Activated CD8-positive, alpha-beta T cell treated with anti-CD3 and anti-CD28 coated beads, Interleukin-2, amount 10 ng/mL, durations not matched to agents 7 days and 5 days (primary cell): ENCODE data around the gene DOHH. TPM values are rescaled to one million over a fixed set of nuclear protein-coding genes. Genes with fewer than 3 reads are reported as not detected.
"Not testable (repeated sequence)": the region's sequence is repeated elsewhere in the genome, so short reads cannot be mapped to it uniquely, and the experiment has no call there.

Experiments
- ATAC-seq: fragments of 150-1000 bp; cut with Tn5 transposase; one replicate; pipeline ENCODE4 v1.10.0; 2021; ENCODE audit warnings: moderate library complexity
- CTCF ChIA-PET: fragments of 350-600 bp; sonication (Branson Sonifier 250); formaldehyde crosslinking; loops from one replicate; lab custom pipeline; 2021; ENCODE audit warnings: antibody characterized with exemption; lab: Charles Lee
- POLR2A ChIA-PET: fragments of 350-600 bp; sonication (Branson Sonifier 250); formaldehyde crosslinking; loops from one replicate; lab custom pipeline; 2021; ENCODE audit warnings: antibody characterized with exemption; lab: Charles Lee
- DNase-seq: peaks from one replicate; pipeline ENCODE4 v3.0.0-alpha.2; 2020
- H3K27ac Mint-ChIP-seq: one replicate; pipeline ENCODE4 v1.8.0; 2021; ENCODE audit warnings: mild to moderate bottlenecking, mixed read lengths
- H3K27me3 Mint-ChIP-seq: one replicate; pipeline ENCODE4 v1.8.0; 2021; ENCODE audit warnings: low read depth, mixed read lengths
- H3K36me3 Mint-ChIP-seq: one replicate; pipeline ENCODE4 v1.8.0; 2021; ENCODE audit warnings: low read depth, mixed read lengths
- H3K4me1 Mint-ChIP-seq: one replicate; pipeline ENCODE4 v1.8.0; 2021; ENCODE audit warnings: low read depth, mixed read lengths
- H3K4me3 Mint-ChIP-seq: one replicate; pipeline ENCODE4 v1.8.0; 2021; ENCODE audit warnings: mild to moderate bottlenecking, mixed read lengths
- H3K9me3 Mint-ChIP-seq: one replicate; pipeline ENCODE4 v1.8.0; 2022; ENCODE audit warnings: mixed read lengths; ENCODE audit not compliant: insufficient read depth
- total RNA-seq, 2 experiments: library from RNA; stranded (reverse); gene quantifications; one replicate each; pipeline ENCODE4 v1.2.3, GENCODE V29; 2021

Gene DOHH
- total RNA-seq, 2 experiments from 2014 or later: 14.6 to 16.1 TPM

DNA sequence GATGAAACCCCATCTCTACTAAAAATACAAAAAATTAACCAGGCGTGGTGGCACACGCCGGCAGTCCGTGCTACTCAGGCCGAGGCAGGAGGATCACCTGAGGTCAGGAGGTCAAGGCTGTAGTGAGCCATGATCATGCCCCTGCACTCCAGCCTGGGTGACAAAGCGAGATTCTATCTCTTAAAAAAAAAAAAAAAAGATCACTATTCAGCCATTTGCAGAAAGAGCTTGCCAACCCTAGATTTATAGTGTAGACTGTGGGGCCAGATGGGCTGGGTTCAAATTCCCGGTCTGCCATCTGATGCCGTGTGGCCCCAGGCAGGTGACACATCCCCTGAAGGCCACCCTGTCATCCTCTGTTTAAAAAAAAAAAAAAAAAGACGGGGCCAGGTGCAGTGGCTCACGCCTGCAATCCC, 49.0 kb downstream of the DOHH start:
- ATAC-seq (no peak), DNase-seq (no peak)
- peaks cover 5% of the 10 kb centered on the region for H3K4me1 Mint-ChIP-seq
- H3K9me3 Mint-ChIP-seq: no peaks in the 10 kb centered on the region
- no peak overlapping the region for H3K27ac Mint-ChIP-seq
- H3K4me3 Mint-ChIP-seq: no peak overlapping the region
- ChIA-PET POLR2A (no interaction called here), CTCF (no interaction called here)
- H3K36me3 Mint-ChIP-seq: peaks cover 2% of the 10 kb centered on the region
- H3K27me3 Mint-ChIP-seq: no peaks in the 10 kb centered on the region

- H3K36me3 Mint-ChIP-seq: peaks cover 2% of the 10 kb centered on the region
- ChIA-PET POLR2A (no interaction called here), CTCF (no interaction called here)
- ATAC-seq (no peak), DNase-seq (no peak)
- no peaks in the 10 kb centered on the region for H3K9me3 Mint-ChIP-seq
- H3K27ac Mint-ChIP-seq: peak overlapping the region; percentile 26
- H3K27me3 Mint-ChIP-seq: no peaks in the 10 kb centered on the region
- no peak overlapping the region for H3K4me3 Mint-ChIP-seq
- H3K4me1 Mint-ChIP-seq: peaks cover 5% of the 10 kb centered on the region
Observed at GRCh38 chr19:3450796-3451411, 49.6 kb downstream of the DOHH start.

DNA sequence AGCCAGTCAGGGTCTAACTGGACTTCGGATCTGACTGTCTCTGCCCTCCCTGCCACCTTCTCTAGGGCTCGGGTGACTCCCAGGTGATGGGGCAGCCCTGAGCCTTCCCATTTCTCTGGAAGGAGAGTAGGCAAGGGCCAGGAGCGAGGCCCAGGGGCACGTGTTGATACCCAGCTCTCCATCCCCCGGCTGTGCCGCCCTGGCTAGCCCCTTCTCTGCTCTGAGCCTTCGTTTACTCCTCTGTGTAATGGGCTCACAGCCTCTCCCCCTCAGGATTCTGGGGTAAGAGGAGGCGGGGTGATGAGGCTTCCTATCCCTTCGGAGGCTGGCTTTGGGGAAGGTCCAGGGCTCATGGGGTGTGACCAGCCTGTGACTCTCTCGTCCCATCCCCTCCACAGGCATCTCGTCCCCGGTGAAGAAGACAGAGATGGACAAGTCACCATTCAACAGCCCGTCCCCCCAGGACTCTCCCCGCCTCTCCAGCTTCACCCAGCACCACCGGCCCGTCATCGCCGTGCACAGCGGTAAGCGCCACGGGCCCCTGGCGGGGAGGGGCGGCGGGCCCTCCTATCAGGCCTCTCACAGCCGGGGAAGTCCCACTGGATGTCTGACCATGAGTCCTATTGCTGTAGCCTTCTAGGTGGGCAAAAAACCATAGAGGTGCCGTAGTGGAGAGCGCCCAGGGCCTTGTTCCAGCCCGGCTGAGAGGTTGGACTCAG, 51.7 kb downstream of the DOHH start:
- POLR2A ChIA-PET: no interaction called here
- ATAC-seq: no peak

GRCh38 chr19:3446657-3447056, 53.8 kb downstream of the DOHH start:
- DNase-seq, H3K9me3 Mint-ChIP-seq, CTCF ChIA-PET, ATAC-seq, H3K36me3 Mint-ChIP-seq, H3K4me3 Mint-ChIP-seq, H3K27ac Mint-ChIP-seq, H3K27me3 Mint-ChIP-seq: not testable (repeated sequence)
- peaks cover 15% of the 10 kb centered on the region for H3K4me1 Mint-ChIP-seq
- POLR2A ChIA-PET: interaction anchor here (0.6 kb wide), 1 partner anchor 1382 kb away, joined by 4 read pairs; no protein-coding TSS in a partner anchor

More for the DNA sequence above, 51.7 kb downstream of the DOHH start:
- Mint-ChIP-seq H3K27me3 (no peaks in the 10 kb centered on the region), H3K4me1 (peaks cover 14% of the 10 kb centered on the region), H3K9me3 (no peaks in the 10 kb centered on the region), H3K27ac (no peak overlapping the region), H3K36me3 (peaks cover 2% of the 10 kb centered on the region), H3K4me3 (no peak overlapping the region)
- DNase-seq: no peak
- CTCF ChIA-PET: no interaction called here

DNA sequence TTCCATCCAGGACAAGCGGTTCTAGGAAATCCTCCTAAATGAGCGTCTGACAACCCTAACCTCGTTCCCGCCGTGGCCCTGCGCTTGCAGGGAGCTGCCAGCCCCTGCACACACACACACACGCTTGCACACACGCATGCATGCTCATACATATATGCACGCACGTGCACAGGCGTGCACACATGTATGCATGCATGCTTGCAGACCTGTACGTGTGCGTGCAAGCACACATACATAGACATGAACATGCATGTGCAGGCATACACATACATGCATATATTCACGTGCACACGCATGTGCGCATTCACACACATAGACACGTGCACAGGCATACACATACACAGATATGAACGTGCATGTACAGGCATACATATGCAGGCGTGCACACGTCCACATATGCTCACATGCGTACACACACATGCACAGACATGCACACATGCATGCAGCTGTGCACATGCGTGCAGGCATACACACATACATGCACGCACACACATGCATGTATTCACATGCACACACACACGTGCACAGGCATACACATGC, 55.7 kb downstream of the DOHH start:
- ChIA-PET CTCF (interaction anchor here (0.9 to 1.5 kb wide), 2 partner anchors 15 to 16 kb away, joined by 3 read pairs; no protein-coding TSS in a partner anchor), POLR2A (no interaction called here)
- no peak for DNase-seq
- H3K27ac Mint-ChIP-seq: no peak overlapping the region
- no peaks in the 10 kb centered on the region for H3K9me3 Mint-ChIP-seq
- H3K4me3 Mint-ChIP-seq: no peak overlapping the region
- peaks cover 10% of the 10 kb centered on the region for H3K4me1 Mint-ChIP-seq
- no peaks in the 10 kb centered on the region for H3K36me3 Mint-ChIP-seq
- no peaks in the 10 kb centered on the region for H3K27me3 Mint-ChIP-seq
- ATAC-seq: no peak

DNA sequence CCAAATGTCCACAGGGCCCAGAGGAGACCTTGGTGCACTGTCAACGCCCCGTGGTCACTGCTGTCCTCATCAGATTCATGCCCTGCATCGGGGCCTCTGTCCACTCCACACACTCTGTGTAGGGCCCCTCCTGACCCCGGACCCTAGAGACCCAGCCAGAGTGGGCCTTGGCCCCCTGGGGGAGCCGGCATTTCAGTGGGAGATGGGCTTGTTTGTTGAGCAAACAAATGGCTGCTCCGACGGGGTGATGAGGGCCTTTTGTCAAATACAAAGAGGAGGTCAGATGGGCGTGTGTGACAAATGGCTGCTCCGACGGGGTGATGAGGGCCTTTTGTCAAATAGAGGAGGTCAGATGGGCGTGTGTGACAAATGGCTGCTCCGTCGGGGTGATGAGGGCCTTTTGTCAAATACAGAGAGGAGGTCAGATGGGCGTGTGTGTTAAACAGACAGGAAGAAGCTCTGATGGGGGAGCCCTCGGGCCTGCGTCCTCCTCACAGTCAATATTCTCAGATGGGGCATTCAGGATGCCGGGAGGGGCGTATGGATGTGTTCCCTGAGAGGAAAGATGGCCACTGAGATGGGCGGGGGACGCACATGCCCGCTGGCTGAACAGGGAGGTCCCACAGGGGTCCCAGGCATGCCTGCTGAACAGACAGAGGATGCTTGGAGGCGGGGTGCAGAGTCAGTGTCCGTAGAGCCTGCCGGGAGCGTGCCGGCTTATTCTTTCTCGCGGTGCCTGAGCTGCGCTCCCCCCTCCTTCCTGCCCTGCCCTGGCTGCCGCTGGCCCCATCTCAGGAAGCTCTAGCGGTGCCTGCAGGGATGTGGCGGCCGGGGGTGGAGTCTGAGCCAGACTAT, 56.4 kb downstream of the DOHH start:
- no peak for ATAC-seq
- CTCF ChIA-PET: interaction anchor here (0.9 kb wide), 1 partner anchor 15 kb away, joined by 3 read pairs; no protein-coding TSS in a partner anchor
- POLR2A ChIA-PET: no interaction called here

GRCh38 chr19:3442487-3443071, 57.9 kb downstream of the DOHH start:
- ATAC-seq: no peak
- POLR2A ChIA-PET: no interaction called here
- CTCF ChIA-PET: interaction anchor here (1.3 kb wide), 1 partner anchor 137 kb away, joined by 3 read pairs; no protein-coding TSS in a partner anchor
- Mint-ChIP-seq H3K9me3 (no peaks in the 10 kb centered on the region), H3K4me3 (no peak overlapping the region), H3K4me1 (peaks cover 10% of the 10 kb centered on the region), H3K36me3 (peaks cover 2% of the 10 kb centered on the region), H3K27ac (no peak overlapping the region), H3K27me3 (no peaks in the 10 kb centered on the region)
- no peak for DNase-seq

More for the DNA sequence above, 56.4 kb downstream of the DOHH start:
- H3K4me3 Mint-ChIP-seq: no peak overlapping the region
- no peaks in the 10 kb centered on the region for H3K36me3 Mint-ChIP-seq
- H3K27ac Mint-ChIP-seq: no peak overlapping the region
- H3K4me1 Mint-ChIP-seq: peaks cover 10% of the 10 kb centered on the region
- no peaks in the 10 kb centered on the region for H3K9me3 Mint-ChIP-seq
- H3K27me3 Mint-ChIP-seq: no peaks in the 10 kb centered on the region
- DNase-seq: no peak

- ChIA-PET POLR2A (no interaction called here), CTCF (interaction anchor here (1.3 kb wide), 1 partner anchor 137 kb away, joined by 3 read pairs; no protein-coding TSS in a partner anchor)
- H3K4me1 Mint-ChIP-seq: peaks cover 10% of the 10 kb centered on the region
- DNase-seq (no peak), ATAC-seq (no peak)
- H3K9me3 Mint-ChIP-seq: no peaks in the 10 kb centered on the region
- no peaks in the 10 kb centered on the region for H3K27me3 Mint-ChIP-seq
- no peak overlapping the region for H3K4me3 Mint-ChIP-seq
- peaks cover 2% of the 10 kb centered on the region for H3K36me3 Mint-ChIP-seq
- no peak overlapping the region for H3K27ac Mint-ChIP-seq
Observed at GRCh38 chr19:3441986-3442329, 58.5 kb downstream of the DOHH start.

DNA sequence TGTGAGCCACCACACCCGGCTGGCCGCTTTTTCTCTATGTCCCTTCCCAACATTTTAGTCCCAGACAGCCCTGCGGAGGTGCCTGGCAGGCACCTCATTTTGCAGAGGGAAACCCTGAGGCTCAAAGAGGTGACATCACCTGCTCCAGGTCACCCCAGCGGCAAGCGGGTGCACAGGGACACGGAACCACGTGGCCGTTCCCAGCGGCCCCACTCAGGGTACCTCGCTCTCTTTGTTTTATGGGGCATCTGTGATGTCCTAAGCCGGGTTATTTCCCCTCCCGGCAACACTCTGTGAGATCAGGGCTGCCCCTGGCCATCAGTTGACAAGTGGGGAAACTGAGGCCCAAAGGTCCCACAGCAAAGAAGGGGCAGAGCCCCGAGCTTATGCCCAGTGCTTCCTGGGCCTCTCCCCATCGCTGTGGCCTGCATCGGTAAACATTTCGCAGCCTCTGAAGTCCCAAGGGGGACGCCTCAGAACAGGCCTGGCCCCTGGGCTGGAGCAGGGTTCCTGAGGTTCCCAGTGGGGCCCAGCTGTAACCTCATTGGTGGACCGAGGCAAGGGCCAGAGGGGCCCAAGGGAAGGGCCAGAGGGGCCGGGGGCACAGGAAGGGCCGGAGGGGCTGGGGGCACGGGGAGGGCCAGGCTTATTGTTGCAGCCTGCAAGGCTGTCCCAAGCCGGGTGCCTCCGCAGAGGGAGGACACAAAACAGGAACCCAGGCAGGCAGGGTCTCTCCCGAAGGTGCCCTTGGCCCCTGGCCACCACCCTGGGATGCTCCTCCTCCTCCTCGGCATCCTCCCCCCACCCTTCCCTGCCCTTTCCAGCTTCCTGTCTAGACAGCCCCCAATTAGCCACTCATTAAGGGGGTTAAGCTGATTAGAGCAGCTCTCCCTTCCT, 59.1 kb downstream of the DOHH start:
- Mint-ChIP-seq H3K4me1 (peaks cover 10% of the 10 kb centered on the region), H3K36me3 (peaks cover 2% of the 10 kb centered on the region), H3K27me3 (no peaks in the 10 kb centered on the region), H3K9me3 (no peaks in the 10 kb centered on the region), H3K4me3 (no peak overlapping the region), H3K27ac (no peak overlapping the region)
- ATAC-seq (no peak), DNase-seq (no peak)
- CTCF ChIA-PET: interaction anchor here (0.6 kb wide), 1 partner anchor 12 kb away, joined by 3 read pairs; no protein-coding TSS in a partner anchor
- POLR2A ChIA-PET: no interaction called here
